Breast epithelium (tissue), 4 donors: ENCODE data around the gene HSP90B1. TPM values are rescaled to one million over a fixed set of nuclear protein-coding genes. Genes with fewer than 3 reads are reported as not detected.

ENCODE experiments used
- DNase-seq, 2 donors: peaks; one replicate each; pipeline ENCODE4 v3.0.0-alpha.2; 2019; ENCODE audit warnings: low spot score in 2 of 2
- H3K27ac ChIP-seq, 2 donors: fragments of 200-600 bp; sonication (generic) in 1 of 2; one replicate each; pipeline ENCODE4 v1.5.1; 2016 to 2019; ENCODE audit warnings: mild to moderate bottlenecking in 1 of 2
- H3K27me3 ChIP-seq, 2 donors: fragments of 200-600 bp; sonication (generic) in 1 of 2; one replicate each; pipeline versions ENCODE4 v1.5.1 to v1.6.0; 2017 to 2019; ENCODE audit warnings: control low read depth in 1 of 2, mild to moderate bottlenecking in 1 of 2
- H3K36me3 ChIP-seq: fragments of 200-600 bp; one replicate; pipeline ENCODE4 v1.5.1; 2019
- H3K4me1 ChIP-seq, 2 donors: fragments of 200-600 bp; sonication (generic); one replicate each; pipeline ENCODE4 v1.5.1; 2016 to 2019; ENCODE audit warnings: control low read depth in 1 of 2
- H3K4me3 ChIP-seq, 3 donors: fragments of 200-600 bp; sonication (generic); 1 replicate in 2 of 3; 2 replicates in 1 of 3; pipeline ENCODE4 v1.5.1; 2016 to 2019; ENCODE audit warnings: mild to moderate bottlenecking in 3 of 3, moderate library complexity in 2 of 3
- H3K9me3 ChIP-seq, 2 donors: fragments of 200-600 bp; sonication (generic) in 1 of 2; one replicate each; pipeline ENCODE4 v1.5.1; 2016 to 2019; ENCODE audit warnings: control low read depth in 1 of 2
- POLR2A ChIP-seq: fragments of 450-650 bp; IDR thresholded peaks from one replicate; pipeline ENCODE4 v1.6.1; 2016; ENCODE audit warnings: antibody characterized with exemption, mild to moderate bottlenecking, moderate library complexity
- POLR2AphosphoS5 ChIP-seq, 3 donors: sonication (generic); formaldehyde crosslinking; IDR thresholded peaks; one replicate each; pipeline ENCODE4 v1.6.1; 2017; ENCODE audit warnings: antibody characterized with exemption in 3 of 3
- intact Hi-C: fragments of 100-400 bp; cut with DNase I; formaldehyde crosslinking; loops from one replicate; pipeline ENCODE4 v1.15.1; 2023; ENCODE audit warnings: low total_unique reads
- total RNA-seq, 3 donors: library from RNA; depleted of rRNA; stranded (reverse); fragments of >200 nt; gene quantifications; one replicate each; pipeline ENCODE4 v1.1.0, GENCODE V29; 2016
- TF ChIP-seq, protein P1 (sequence below), 3 donors: fragments of 450-650 bp; IDR thresholded peaks; one replicate each; pipeline ENCODE4 v1.5.1; 2016 to 2017; ENCODE audit warnings: antibody characterized with exemption in 3 of 3, mild to moderate bottlenecking in 3 of 3, moderate library complexity in 3 of 3

HSP90B1 gene
- 100 to 1,000 TPM; 341 to 456 (median 362) TPM for total RNA-seq

DNA sequence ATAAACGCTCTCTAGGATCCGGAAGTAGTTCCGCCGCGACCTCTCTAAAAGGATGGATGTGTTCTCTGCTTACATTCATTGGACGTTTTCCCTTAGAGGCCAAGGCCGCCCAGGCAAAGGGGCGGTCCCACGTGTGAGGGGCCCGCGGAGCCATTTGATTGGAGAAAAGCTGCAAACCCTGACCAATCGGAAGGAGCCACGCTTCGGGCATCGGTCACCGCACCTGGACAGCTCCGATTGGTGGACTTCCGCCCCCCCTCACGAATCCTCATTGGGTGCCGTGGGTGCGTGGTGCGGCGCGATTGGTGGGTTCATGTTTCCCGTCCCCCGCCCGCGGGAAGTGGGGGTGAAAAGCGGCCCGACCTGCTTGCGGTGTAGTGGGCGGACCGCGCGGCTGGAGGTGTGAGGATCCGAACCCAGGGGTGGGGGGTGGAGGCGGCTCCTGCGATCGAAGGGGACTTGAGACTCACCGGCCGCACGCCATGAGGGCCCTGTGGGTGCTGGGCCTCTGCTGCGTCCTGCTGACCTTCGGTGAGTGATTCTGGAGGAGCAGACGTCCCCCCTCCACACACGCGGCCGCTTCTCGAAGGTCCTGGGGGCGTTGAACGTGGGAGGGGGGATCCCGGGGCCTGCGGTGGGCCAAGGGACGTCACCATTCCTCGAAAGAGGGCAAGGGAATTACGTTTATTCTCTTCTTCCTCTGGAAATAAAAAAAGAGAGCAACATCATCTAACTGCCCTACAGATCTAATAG lies at the start of gene HSP90B1:
HSP90B1 (plus strand) TSS at position 377 of the 753 bp plus-strand sequence; CDS start at position 483, 106 bp downstream.
- intact Hi-C loops = loop anchor here (2.0 kb wide), 1 partner anchor 35 kb away; the partner anchor contains the start of gene TDG
- peaks cover 7 to 8% of the 10 kb centered on the region in 2 donors for H3K4me1 ChIP-seq

DNA sequence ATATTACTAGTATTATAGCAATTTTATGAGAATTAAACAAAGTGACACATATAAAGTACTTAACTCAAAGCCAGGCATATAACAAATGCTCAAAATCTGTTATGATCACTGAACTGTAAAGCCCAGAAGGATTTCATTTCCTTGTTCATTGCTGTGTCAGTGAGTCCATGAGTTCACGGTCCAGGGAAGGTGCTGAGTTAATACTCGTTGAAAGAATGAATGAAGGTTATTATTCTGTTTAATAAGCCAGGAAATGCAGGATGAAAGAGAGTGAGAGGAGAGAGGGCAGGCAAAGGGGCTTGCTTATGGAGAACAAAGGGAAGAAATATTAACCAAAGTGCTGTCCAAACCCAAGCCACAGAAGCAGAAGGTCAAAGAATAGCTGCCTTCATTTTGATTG lies 48.9 kb upstream of the HSP90B1 start:
- intact Hi-C loops = no loop called here
- H3K4me1 ChIP-seq = no peaks in the 10 kb centered on the region
- H3K27ac ChIP-seq = no peak overlapping the region
- DNase-seq = no peak
- TF ChIP-seq, protein P1, sequence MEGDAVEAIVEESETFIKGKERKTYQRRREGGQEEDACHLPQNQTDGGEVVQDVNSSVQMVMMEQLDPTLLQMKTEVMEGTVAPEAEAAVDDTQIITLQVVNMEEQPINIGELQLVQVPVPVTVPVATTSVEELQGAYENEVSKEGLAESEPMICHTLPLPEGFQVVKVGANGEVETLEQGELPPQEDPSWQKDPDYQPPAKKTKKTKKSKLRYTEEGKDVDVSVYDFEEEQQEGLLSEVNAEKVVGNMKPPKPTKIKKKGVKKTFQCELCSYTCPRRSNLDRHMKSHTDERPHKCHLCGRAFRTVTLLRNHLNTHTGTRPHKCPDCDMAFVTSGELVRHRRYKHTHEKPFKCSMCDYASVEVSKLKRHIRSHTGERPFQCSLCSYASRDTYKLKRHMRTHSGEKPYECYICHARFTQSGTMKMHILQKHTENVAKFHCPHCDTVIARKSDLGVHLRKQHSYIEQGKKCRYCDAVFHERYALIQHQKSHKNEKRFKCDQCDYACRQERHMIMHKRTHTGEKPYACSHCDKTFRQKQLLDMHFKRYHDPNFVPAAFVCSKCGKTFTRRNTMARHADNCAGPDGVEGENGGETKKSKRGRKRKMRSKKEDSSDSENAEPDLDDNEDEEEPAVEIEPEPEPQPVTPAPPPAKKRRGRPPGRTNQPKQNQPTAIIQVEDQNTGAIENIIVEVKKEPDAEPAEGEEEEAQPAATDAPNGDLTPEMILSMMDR (IDR thresholded peaks at IDR 0.05) = no peak
- TF ChIP-seq POLR2AphosphoS5 (IDR thresholded peaks at IDR 0.05) (no peak), POLR2A (no peak)
- no peaks in the 10 kb centered on the region for H3K36me3 ChIP-seq
- no peaks in the 10 kb centered on the region for H3K27me3 ChIP-seq
- H3K9me3 ChIP-seq = no peaks in the 10 kb centered on the region
- H3K4me3 ChIP-seq = no peak overlapping the region

More for the DNA sequence above, at the start of gene HSP90B1:
- Histone ChIP-seq H3K27ac (peak within 1 kb of the TSS; percentile 95 to 96), H3K9me3 (no peaks in the 10 kb centered on the region), H3K27me3 (no peaks in the 10 kb centered on the region), H3K36me3 (no peaks in the 10 kb centered on the region), H3K4me3 (peak within 1 kb of the TSS; percentile 72 to 87 (median 84))
- TF ChIP-seq POLR2AphosphoS5 (IDR thresholded peaks at IDR 0.05) = peak; percentile 17 to 93 (median 73)
- peak; percentile 86 for TF ChIP-seq POLR2A
- TF ChIP-seq, protein P1 (IDR thresholded peaks at IDR 0.05) = no peak
- DNase-seq = peak; percentile 100

DNA sequence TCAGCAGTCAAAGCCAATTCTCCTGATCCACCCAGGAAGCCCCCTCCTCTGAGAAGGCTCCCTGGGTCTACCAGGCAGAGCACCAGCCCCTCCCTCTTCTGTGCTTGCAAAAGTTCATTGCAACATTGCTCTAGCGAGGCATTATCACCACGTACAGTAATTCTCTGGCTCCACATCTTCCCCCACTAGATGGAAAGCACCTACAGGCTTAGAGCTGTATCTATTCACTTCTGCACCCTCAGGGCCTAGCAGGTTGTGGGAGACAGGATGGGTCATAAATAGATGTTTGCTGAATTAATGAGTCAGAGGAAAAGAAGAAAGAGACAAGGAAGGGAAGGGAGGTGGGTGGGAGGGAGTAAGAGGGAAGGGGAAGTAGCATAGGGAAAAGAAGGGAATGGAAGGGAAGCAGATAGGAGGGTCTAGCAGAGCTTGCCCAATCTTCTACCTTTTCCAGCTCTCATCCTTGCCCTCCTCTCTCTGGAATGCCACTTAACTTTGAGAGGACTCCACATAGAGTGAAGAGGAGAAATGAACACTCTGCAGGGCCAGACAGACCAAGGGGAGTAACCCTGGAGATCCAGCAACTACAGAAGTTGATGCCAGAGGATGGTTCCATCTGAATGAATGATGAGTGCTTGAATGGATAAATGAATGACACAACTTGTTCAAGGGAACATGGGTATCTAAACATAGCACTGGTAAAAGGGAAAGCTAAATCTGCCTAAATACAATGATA lies 47.2 kb upstream of the HSP90B1 start:
- H3K4me3 ChIP-seq = no peak overlapping the region
- TF ChIP-seq, protein P1 (IDR thresholded peaks at IDR 0.05) = no peak
- TF ChIP-seq POLR2AphosphoS5 (IDR thresholded peaks at IDR 0.05) = no peak
- TF ChIP-seq POLR2A = no peak
- intact Hi-C loops = no loop called here
- H3K27ac ChIP-seq = no peak overlapping the region
- no peaks in the 10 kb centered on the region for H3K27me3 ChIP-seq
- H3K4me1 ChIP-seq = no peaks in the 10 kb centered on the region
- H3K9me3 ChIP-seq = no peaks in the 10 kb centered on the region
- no peaks in the 10 kb centered on the region for H3K36me3 ChIP-seq
- no peak for DNase-seq

DNA sequence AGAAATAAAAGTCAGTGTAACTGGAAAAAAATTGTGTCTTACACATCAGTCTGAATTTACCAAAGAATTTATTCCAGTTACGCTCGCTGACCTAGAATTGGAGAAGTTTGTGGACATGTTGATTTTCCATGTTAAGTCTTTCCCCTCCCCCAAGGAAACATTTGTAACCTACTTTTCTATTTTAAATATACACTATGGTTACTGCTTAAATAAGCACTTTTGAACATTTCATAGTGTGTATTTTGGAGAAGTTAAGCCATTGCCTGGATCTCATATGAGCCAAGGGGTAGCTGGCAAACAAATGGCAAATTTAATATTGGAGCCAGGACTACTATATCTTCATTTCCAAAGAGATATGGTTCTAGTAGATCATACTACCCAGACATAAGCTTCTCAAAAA lies 46.3 kb upstream of the HSP90B1 start:
- H3K4me1 ChIP-seq = no peaks in the 10 kb centered on the region
- no peaks in the 10 kb centered on the region for H3K9me3 ChIP-seq
- intact Hi-C loops = no loop called here
- H3K36me3 ChIP-seq = no peaks in the 10 kb centered on the region
- H3K27ac ChIP-seq = no peak overlapping the region
- H3K4me3 ChIP-seq = no peak overlapping the region
- DNase-seq = no peak
- no peak for TF ChIP-seq POLR2AphosphoS5 (IDR thresholded peaks at IDR 0.05)
- no peaks in the 10 kb centered on the region for H3K27me3 ChIP-seq

DNA sequence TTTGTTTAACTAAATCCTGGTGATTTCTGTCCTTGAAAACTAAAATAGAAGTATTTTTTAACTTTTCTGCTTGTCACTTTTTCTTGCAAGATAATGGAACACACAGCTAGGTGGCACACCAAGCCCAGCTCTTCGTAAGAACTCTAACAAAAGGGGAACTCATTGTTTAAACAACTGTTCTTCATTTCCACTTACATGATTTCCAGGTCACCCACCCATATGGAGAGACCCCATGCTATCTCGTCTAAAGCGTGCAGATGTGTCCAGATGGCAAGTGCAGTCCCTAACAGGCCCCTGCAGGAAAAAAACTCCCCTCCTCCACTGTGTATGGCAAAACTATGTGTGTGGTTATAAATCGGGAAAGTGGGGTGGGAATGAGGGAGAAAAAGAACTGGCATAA lies 45.9 kb upstream of the HSP90B1 start:
- Histone ChIP-seq H3K27me3 (no peaks in the 10 kb centered on the region), H3K9me3 (no peaks in the 10 kb centered on the region)

More for the DNA sequence above, 45.9 kb upstream of the HSP90B1 start:
- DNase-seq = no peak
- H3K27ac ChIP-seq = no peak overlapping the region
- H3K4me3 ChIP-seq = no peak overlapping the region
- no peaks in the 10 kb centered on the region for H3K4me1 ChIP-seq
- intact Hi-C loops = no loop called here
- TF ChIP-seq, protein P1 (IDR thresholded peaks at IDR 0.05) = peak in 2 of 3 donors; percentile 25 to 43
- no peak for TF ChIP-seq POLR2A
- H3K36me3 ChIP-seq = no peaks in the 10 kb centered on the region
